Measurements from ENCODE around the gene PTPRO.

DNA sequence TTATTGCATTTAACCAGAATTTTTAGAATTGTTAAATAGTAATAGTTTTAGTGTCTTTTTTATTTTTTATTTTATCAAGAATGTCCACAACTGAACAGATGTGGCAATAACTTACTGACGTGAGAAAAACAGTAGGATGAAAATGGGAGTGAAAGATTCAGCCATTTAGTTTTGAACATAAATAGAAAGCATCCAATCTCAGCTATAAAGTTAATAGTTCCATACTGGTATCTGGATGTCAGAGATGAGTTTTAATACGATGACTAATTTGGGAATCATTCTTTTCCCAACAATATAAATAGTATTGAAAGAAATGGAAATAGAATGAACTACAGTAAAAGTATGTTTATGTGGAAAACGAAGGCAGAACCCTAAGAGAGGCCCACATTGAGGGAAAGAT is 307.5 kb downstream of the PTPRO start:
- TF ChIP-seq, protein P1, sequence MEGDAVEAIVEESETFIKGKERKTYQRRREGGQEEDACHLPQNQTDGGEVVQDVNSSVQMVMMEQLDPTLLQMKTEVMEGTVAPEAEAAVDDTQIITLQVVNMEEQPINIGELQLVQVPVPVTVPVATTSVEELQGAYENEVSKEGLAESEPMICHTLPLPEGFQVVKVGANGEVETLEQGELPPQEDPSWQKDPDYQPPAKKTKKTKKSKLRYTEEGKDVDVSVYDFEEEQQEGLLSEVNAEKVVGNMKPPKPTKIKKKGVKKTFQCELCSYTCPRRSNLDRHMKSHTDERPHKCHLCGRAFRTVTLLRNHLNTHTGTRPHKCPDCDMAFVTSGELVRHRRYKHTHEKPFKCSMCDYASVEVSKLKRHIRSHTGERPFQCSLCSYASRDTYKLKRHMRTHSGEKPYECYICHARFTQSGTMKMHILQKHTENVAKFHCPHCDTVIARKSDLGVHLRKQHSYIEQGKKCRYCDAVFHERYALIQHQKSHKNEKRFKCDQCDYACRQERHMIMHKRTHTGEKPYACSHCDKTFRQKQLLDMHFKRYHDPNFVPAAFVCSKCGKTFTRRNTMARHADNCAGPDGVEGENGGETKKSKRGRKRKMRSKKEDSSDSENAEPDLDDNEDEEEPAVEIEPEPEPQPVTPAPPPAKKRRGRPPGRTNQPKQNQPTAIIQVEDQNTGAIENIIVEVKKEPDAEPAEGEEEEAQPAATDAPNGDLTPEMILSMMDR (conservative IDR thresholded peaks at IDR 0.05) = no peak
- TF ChIP-seq ZFX (IDR thresholded peaks at IDR 0.05) = no peak
